Measurements from ENCODE around the gene LDAH.

LDAH gene

GRCh38 chr2:20657522-20658235 is 165.2 kb downstream of the LDAH start:
- in situ Hi-C loops (cut with MboI; ENCODE audit: low sequenced_read_pairs), result loop anchor here (25.0 kb wide), 3 partner anchors 305 to 655 kb away; no protein-coding TSS in a partner anchor

- in situ Hi-C loops (cut with MboI; ENCODE audit: low sequenced_read_pairs), result loop anchor here (25.0 kb wide), 3 partner anchors 306 to 656 kb away; no protein-coding TSS in a partner anchor
Measured at GRCh38 chr2:20656561-20656960, 166.3 kb downstream of the LDAH start.

- in situ Hi-C loops (cut with MboI; ENCODE audit: low sequenced_read_pairs), result loop anchor here (25.0 kb wide), 3 partner anchors 308 to 658 kb away; no protein-coding TSS in a partner anchor
Measured at GRCh38 chr2:20654535-20654813, 168.4 kb downstream of the LDAH start.

- in situ Hi-C loops (cut with MboI; ENCODE audit: low sequenced_read_pairs), result loop anchor here (25.0 kb wide), 3 partner anchors 308 to 658 kb away; no protein-coding TSS in a partner anchor
Measured at GRCh38 chr2:20653695-20654534, 169.0 kb downstream of the LDAH start.

GRCh38 chr2:20652673-20653575 is 170.0 kb downstream of the LDAH start:
- in situ Hi-C loops (cut with MboI; ENCODE audit: low sequenced_read_pairs), result loop anchor here (25.0 kb wide), 3 partner anchors 309 to 659 kb away; no protein-coding TSS in a partner anchor

GRCh38 chr2:20652141-20652540 is 170.8 kb downstream of the LDAH start:
- in situ Hi-C loops (cut with MboI; ENCODE audit: low sequenced_read_pairs), result loop anchor here (25.0 kb wide), 3 partner anchors 310 to 660 kb away; no protein-coding TSS in a partner anchor

- in situ Hi-C loops (cut with MboI; ENCODE audit: low sequenced_read_pairs), result loop anchor here (25.0 kb wide), 3 partner anchors 311 to 661 kb away; no protein-coding TSS in a partner anchor
Measured at GRCh38 chr2:20651731-20652099, 171.2 kb downstream of the LDAH start.

- in situ Hi-C loops (cut with MboI; ENCODE audit: low sequenced_read_pairs), result loop anchor here (25.0 kb wide), 3 partner anchors 311 to 661 kb away; no protein-coding TSS in a partner anchor
Measured at GRCh38 chr2:20650877-20651730, 171.8 kb downstream of the LDAH start, which contains the start of gene HS1BP3. Gene HS1BP3 (minus strand): TSS chr2:20651098. CDS start chr2:20651063, 35 bp downstream.

GRCh38 chr2:20650393-20650876 is 172.5 kb downstream of the LDAH start:
- in situ Hi-C loops (cut with MboI; ENCODE audit: low sequenced_read_pairs), result loop anchor here (25.0 kb wide), 3 partner anchors 312 to 662 kb away; no protein-coding TSS in a partner anchor

- in situ Hi-C loops (cut with MboI; ENCODE audit: low sequenced_read_pairs), result loop anchor here (10.0 to 25.0 kb wide), 6 partner anchors 205 to 662 kb away; partner anchors contain the start of gene RHOB
Measured at GRCh38 chr2:20649976-20650375, 172.9 kb downstream of the LDAH start.

- in situ Hi-C loops (cut with MboI; ENCODE audit: low sequenced_read_pairs), result loop anchor here (10.0 to 25.0 kb wide), 3 partner anchors 205 to 537 kb away; partner anchors contain the start of gene RHOB
Measured at GRCh38 chr2:20649576-20649975, 173.3 kb downstream of the LDAH start.

- in situ Hi-C loops (cut with MboI; ENCODE audit: low sequenced_read_pairs), result loop anchor here (10.0 to 25.0 kb wide), 3 partner anchors 204 to 537 kb away; partner anchors contain the start of gene RHOB
Measured at GRCh38 chr2:20648831-20649230, 174.1 kb downstream of the LDAH start.

- in situ Hi-C loops (cut with MboI; ENCODE audit: low sequenced_read_pairs), result loop anchor here (10.0 to 25.0 kb wide), 3 partner anchors 203 to 536 kb away; partner anchors contain the start of gene RHOB
Measured at GRCh38 chr2:20648206-20648605, 174.7 kb downstream of the LDAH start.

GRCh38 chr2:20647738-20648137 is 175.2 kb downstream of the LDAH start:
- in situ Hi-C loops (cut with MboI; ENCODE audit: low sequenced_read_pairs), result loop anchor here (10.0 to 25.0 kb wide), 3 partner anchors 203 to 535 kb away; partner anchors contain the start of gene RHOB

GRCh38 chr2:20647211-20647610 is 175.7 kb downstream of the LDAH start:
- in situ Hi-C loops (cut with MboI; ENCODE audit: low sequenced_read_pairs), result loop anchor here (10.0 to 25.0 kb wide), 3 partner anchors 202 to 535 kb away; partner anchors contain the start of gene RHOB

GRCh38 chr2:20646446-20646845 is 176.5 kb downstream of the LDAH start:
- in situ Hi-C loops (cut with MboI; ENCODE audit: low sequenced_read_pairs), result loop anchor here (10.0 to 25.0 kb wide), 3 partner anchors 202 to 534 kb away; partner anchors contain the start of gene RHOB

- in situ Hi-C loops (cut with MboI; ENCODE audit: low sequenced_read_pairs), result loop anchor here (10.0 to 25.0 kb wide), 3 partner anchors 201 to 533 kb away; partner anchors contain the start of gene RHOB
Measured at GRCh38 chr2:20645761-20646160, 177.1 kb downstream of the LDAH start.

- in situ Hi-C loops (cut with MboI; ENCODE audit: low sequenced_read_pairs), result loop anchor here (10.0 to 25.0 kb wide), 3 partner anchors 200 to 533 kb away; partner anchors contain the start of gene RHOB
Measured at GRCh38 chr2:20645301-20645701, 177.6 kb downstream of the LDAH start.

Measured in HL-60/S4 (cell line).